ENCODE data around the gene RPTOR. TPM values are rescaled to one million over a fixed set of nuclear protein-coding genes. Genes with fewer than 3 reads are reported as not detected.
A peak's percentile ranks its signal among the peaks of the same experiment; 100 is the strongest.

The RPTOR gene
- total RNA-seq, 1 donor from 2014 or later, result 53.7 TPM

DNA sequence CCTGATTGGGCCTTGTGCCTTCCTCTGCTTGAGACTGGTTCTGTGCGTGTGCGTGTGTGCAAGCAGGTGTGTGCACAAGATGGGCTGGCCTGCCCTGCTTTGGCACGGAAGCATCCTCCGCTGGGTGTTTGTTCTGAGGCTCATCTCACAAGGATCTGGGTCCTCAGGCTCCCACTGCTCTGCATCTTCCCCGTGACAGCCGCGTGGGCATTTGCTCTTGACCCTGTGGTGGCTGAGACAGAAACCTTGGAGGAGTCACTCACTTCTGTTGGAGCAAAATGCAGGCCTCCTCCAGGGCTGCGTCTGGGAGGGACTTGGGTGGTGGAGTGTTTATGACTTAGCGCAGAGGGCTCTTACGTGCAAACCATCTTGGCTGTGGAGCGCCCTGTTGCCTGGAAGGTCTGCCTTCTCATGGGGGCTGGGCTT lies 119.2 kb downstream of the RPTOR start:
- DNase-seq (ENCODE audit: low spot score in 2 of 2, unreplicated experiment in 2 of 2), result no peak
- Mint-ChIP-seq H3K27me3 (ENCODE audit: low read depth) (no peaks in the 10 kb centered on the region), H3K9me3 (peaks cover 2% of the 10 kb centered on the region), H3K36me3 (peaks cover 5% of the 10 kb centered on the region), H3K27ac (peak overlapping the region; percentile 64), H3K4me1 (peaks cover 19% of the 10 kb centered on the region), H3K4me3 (no peak overlapping the region)
- TF ChIP-seq, protein P1, sequence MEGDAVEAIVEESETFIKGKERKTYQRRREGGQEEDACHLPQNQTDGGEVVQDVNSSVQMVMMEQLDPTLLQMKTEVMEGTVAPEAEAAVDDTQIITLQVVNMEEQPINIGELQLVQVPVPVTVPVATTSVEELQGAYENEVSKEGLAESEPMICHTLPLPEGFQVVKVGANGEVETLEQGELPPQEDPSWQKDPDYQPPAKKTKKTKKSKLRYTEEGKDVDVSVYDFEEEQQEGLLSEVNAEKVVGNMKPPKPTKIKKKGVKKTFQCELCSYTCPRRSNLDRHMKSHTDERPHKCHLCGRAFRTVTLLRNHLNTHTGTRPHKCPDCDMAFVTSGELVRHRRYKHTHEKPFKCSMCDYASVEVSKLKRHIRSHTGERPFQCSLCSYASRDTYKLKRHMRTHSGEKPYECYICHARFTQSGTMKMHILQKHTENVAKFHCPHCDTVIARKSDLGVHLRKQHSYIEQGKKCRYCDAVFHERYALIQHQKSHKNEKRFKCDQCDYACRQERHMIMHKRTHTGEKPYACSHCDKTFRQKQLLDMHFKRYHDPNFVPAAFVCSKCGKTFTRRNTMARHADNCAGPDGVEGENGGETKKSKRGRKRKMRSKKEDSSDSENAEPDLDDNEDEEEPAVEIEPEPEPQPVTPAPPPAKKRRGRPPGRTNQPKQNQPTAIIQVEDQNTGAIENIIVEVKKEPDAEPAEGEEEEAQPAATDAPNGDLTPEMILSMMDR (IDR thresholded peaks at IDR 0.05; ENCODE audit: unreplicated experiment), result no peak

DNA sequence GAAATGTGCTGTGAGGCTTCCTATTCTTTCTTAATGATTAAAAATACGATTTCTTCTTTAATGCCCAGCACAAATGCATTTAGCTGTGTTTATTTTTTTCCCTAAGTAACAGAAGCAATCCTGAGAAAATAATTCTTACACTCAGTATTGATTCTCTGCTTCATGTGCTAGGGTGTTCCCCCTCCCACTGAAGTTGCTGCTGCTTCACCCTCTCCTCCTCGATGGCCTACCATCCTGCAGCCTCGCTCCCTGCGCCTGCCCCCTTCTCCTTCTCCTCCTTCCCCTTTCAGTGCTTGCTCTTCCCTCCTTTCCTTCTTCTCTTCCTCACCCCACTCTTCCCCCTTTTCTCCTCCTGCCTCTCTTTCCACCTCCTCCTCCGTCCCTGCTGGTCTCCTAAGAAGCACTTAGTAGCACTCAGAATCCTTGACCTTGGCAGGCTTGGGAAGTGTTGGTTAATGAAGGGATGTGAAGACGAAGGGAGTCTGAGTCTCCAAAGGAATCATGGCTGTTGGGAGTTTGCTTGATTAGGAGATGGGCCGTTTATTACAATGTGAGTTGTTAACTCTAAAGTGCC lies 119.7 kb downstream of the RPTOR start:
- Mint-ChIP-seq H3K27ac (peak overlapping the region; percentile 26), H3K4me3 (no peak overlapping the region)
- TF ChIP-seq, protein P1 (IDR thresholded peaks at IDR 0.05; ENCODE audit: unreplicated experiment), result no peak

DNA sequence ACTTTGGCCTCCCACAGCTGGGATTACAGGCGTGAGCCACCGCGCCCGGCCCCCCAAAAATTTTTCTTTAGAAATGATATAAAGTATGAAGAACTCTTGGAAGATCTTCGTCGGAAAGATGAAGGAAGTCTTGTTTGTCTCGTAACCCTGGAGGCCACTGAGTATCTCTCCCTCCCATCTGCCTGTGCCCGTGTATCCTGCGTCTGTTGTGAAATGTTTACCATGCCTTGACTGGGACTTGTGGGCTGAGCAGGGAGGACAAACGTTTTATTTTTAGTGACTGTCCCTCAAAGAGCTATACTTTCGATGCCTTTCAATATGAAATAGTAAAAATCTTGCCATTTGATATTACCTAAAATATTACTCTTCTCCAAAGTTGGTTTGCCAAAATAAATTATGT lies 121.2 kb downstream of the RPTOR start:
- Mint-ChIP-seq H3K4me1 (peaks cover 19% of the 10 kb centered on the region), H3K27ac (no peak overlapping the region), H3K27me3 (ENCODE audit: low read depth) (no peaks in the 10 kb centered on the region), H3K9me3 (no peaks in the 10 kb centered on the region), H3K4me3 (no peak overlapping the region), H3K36me3 (peaks cover 7% of the 10 kb centered on the region)
- TF ChIP-seq, protein P1 (IDR thresholded peaks at IDR 0.05; ENCODE audit: unreplicated experiment), result no peak
- DNase-seq (ENCODE audit: low spot score in 2 of 2, unreplicated experiment in 2 of 2), result no peak

More for the DNA sequence above, 119.7 kb downstream of the RPTOR start:
- Mint-ChIP-seq H3K36me3 (peaks cover 3% of the 10 kb centered on the region), H3K27me3 (ENCODE audit: low read depth) (no peaks in the 10 kb centered on the region), H3K9me3 (no peaks in the 10 kb centered on the region), H3K4me1 (peaks cover 19% of the 10 kb centered on the region)
- no peak for DNase-seq (ENCODE audit: low spot score in 2 of 2, unreplicated experiment in 2 of 2)

DNA sequence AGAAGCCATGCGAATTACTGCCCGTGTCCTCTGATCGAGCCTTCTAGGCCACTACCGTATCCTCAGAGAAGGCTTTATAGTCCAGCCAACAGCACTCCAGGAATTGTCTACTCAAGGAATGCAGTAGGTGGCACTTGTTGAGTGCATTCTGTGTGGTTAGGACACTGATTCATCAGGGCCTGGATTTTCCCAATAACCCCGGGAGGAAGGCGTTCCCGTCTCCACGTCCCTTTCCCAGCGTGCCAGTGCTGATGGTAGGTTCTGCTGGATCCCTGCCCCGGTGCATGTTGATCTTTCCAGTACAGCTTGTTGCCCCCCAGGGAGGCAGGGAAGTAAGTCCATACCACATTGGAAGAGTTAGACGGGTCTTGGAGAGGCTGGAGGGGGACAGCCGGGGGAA lies 122.2 kb downstream of the RPTOR start:
- Mint-ChIP-seq H3K9me3 (peaks cover 4% of the 10 kb centered on the region), H3K36me3 (peaks cover 8% of the 10 kb centered on the region), H3K27me3 (ENCODE audit: low read depth) (no peaks in the 10 kb centered on the region), H3K4me1 (peaks cover 25% of the 10 kb centered on the region), H3K4me3 (no peak overlapping the region), H3K27ac (no peak overlapping the region)
- TF ChIP-seq, protein P1 (IDR thresholded peaks at IDR 0.05; ENCODE audit: unreplicated experiment), result no peak
- DNase-seq (ENCODE audit: low spot score in 2 of 2, unreplicated experiment in 2 of 2), result no peak

DNA sequence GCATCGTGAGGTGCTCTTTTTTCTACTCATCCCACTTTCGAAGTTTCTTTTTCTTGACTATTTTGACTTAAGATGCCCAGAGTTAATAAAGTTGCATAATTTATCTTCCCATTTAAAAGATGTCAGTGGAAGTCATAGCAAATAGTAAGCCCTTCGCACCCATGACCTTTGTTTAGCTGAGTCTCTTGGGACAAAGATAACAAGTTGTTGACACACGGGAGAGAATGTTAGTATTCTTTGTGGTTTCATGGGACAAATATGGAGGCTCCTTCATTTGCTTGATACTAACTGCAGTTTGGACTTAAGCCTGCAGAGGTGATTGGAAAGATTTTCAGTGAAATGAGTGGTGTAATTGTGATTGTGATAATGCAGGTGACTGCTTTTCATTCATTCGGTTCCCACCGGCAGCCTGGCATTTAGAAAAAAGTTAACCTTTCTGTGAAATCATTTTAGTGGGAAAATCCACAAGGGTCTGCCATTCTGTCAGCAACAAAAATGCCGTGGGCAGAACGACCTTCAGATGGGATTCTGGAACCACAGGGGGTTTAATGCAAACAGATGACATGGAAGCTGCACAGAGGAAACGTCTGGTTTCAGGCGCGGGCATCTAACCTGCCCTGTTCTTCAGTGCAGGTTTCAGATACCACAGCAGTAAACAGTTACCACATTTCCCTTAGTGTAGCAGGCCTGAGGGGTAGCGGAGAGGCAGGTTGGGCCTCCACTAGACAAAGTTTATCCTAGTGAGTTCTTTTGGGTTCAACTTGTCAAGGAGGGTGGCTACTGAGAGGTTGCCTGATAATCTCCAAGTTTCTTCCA lies 123.0 kb downstream of the RPTOR start:
- H3K27me3 Mint-ChIP-seq (ENCODE audit: low read depth), result no peaks in the 10 kb centered on the region
- peaks cover 25% of the 10 kb centered on the region for H3K4me1 Mint-ChIP-seq
- TF ChIP-seq, protein P1 (IDR thresholded peaks at IDR 0.05; ENCODE audit: unreplicated experiment), result no peak
- no peak overlapping the region for H3K27ac Mint-ChIP-seq
- H3K36me3 Mint-ChIP-seq, result peaks cover 8% of the 10 kb centered on the region
- H3K9me3 Mint-ChIP-seq, result peaks cover 6% of the 10 kb centered on the region
- H3K4me3 Mint-ChIP-seq, result no peak overlapping the region
- DNase-seq (ENCODE audit: low spot score in 2 of 2, unreplicated experiment in 2 of 2), result no peak

All from mesothelial cell of epicardium (in vitro differentiated cells).